ENCODE results near the gene HDDC3. TPM values are rescaled to one million over a fixed set of nuclear protein-coding genes. Genes with fewer than 3 reads are reported as not detected.

Gene HDDC3
- total and polyA plus RNA-seq, 2 donors (not counting 3 experiments of a cell fraction or from before 2014, with no cell fraction given) = 16.0 to 20.2 TPM

- no TSS peak for BruUV-seq (replicated peaks)
- no peaks in the 10 kb centered on the region for H3K27me3 ChIP-seq (ENCODE audit: control insufficient read depth in 2 of 2, insufficient read depth in 2 of 2, low read length in 2 of 2)
- no peak for FAIRE-seq
- peak overlapping the region; percentile 69 for H3K4me2 ChIP-seq (ENCODE audit: insufficient read depth, low read length)
- POLR2A ChIA-PET = interaction anchor here (0.7 kb wide), 1 partner anchor 346 kb away, joined by 3 read pairs; no protein-coding TSS in a partner anchor
- TF ChIP-seq POLR2A (IDR thresholded peaks at IDR 0.05; ENCODE audit: low read depth, low read length) = no peak
- no peak for TF ChIP-seq MAX (IDR thresholded peaks at IDR 0.05; ENCODE audit: insufficient read depth, insufficient read length)
- TF ChIP-seq CTCF (IDR thresholded peaks at IDR 0.05; ENCODE audit: extremely low read depth in 1 of 2, insufficient read depth in 1 of 2, low read depth in 1 of 2, low read length in 2 of 2) = no peak
- no peak for TF ChIP-seq POLR2AphosphoS5 (IDR thresholded peaks at IDR 0.05; ENCODE audit: insufficient read depth, low read depth, low read length)
- TF ChIP-seq EZH2 (IDR thresholded peaks at IDR 0.05; ENCODE audit: borderline replicate concordance, low read depth, low read length, severe bottlenecking) = no peak
- no peak for TF ChIP-seq JUN (IDR thresholded peaks at IDR 0.05; ENCODE audit: borderline replicate concordance, insufficient read depth, insufficient read length, low read depth)
- no peak for TF ChIP-seq MYC (IDR thresholded peaks at IDR 0.05; ENCODE audit: low read depth, low read length)
- no peak for TF ChIP-seq FOS (IDR thresholded peaks at IDR 0.05; ENCODE audit: borderline replicate concordance, insufficient read depth, low read length)
- no peak for TF ChIP-seq GATA2 (IDR thresholded peaks at IDR 0.05; ENCODE audit: insufficient read depth, insufficient read length, low read depth, low read length)
- CTCF ChIA-PET = interaction anchor here (0.6 to 8.1 kb wide), 2 partner anchors 19 to 27 kb away, joined by 3 to 59 read pairs; partner anchors contain the start of gene RCCD1
- DNase-seq (ENCODE audit: low read depth, low spot score) = no peak
- H3K4me3 ChIP-seq (replicated peaks in 1 of 3; ENCODE audit: insufficient read depth in 1 of 3, low read depth in 1 of 3, low read length in 3 of 3) = no peak overlapping the region
- no peak overlapping the region for H3K9ac ChIP-seq (replicated peaks; ENCODE audit: extremely low read depth, insufficient read depth, low read length)
- dilution Hi-C loops (cut with MboI; ENCODE audit: extremely low pct_ligation_motif_present, low sequenced_read_pairs) (no loop called here), intact Hi-C loops (cut with micrococcal nuclease) (no loop called here)
- H3K79me2 ChIP-seq (ENCODE audit: control insufficient read depth, insufficient read depth, low read length) = peaks cover 17% of the 10 kb centered on the region
- no peaks in the 10 kb centered on the region for H3K9me3 ChIP-seq (replicated peaks; ENCODE audit: control insufficient read depth, insufficient read depth, low read length)
- H3K9me1 ChIP-seq (replicated peaks; ENCODE audit: control insufficient read depth, extremely low read depth, insufficient read depth, low read length) = no peaks in the 10 kb centered on the region
- no peaks in the 10 kb centered on the region for H4K20me1 ChIP-seq (replicated peaks; ENCODE audit: control insufficient read depth, extremely low read depth, insufficient read depth, low read length)
- no peak overlapping the region for H2AFZ ChIP-seq (ENCODE audit: low read depth, low read length)
- H3K36me3 ChIP-seq (ENCODE audit: control insufficient read depth in 2 of 2, extremely low read depth in 1 of 2, insufficient read depth in 2 of 2, low read length in 2 of 2) = peaks cover 10 to 23% of the 10 kb centered on the region in 2 experiments
- H3K4me1 ChIP-seq (ENCODE audit: control insufficient read depth, extremely low read depth, insufficient read depth, low read length) = peaks cover 23% of the 10 kb centered on the region
- no peak overlapping the region for H3K27ac ChIP-seq (ENCODE audit: insufficient read depth, low read depth, low read length)
Observed at GRCh38 chr15:90936823-90937222, 4.5 kb upstream of the HDDC3 start.
